Activated naive CD4-positive, alpha-beta T cell treated with Interleukin-2 at 50 U/mL for 16 hours (primary cell): Measurements from ENCODE around the gene ARG2.

Source experiments
- DNase-seq: peaks from one replicate; pipeline ENCODE4 v3.0.0-alpha.2; 2020

ARG2 gene

GRCh38 chr14:67619446-67620216 is at the start of gene ARG2:
ARG2 (plus strand) TSS chr14:67619920; CDS start chr14:67619978, 58 bp downstream.
- peak; percentile 96 for DNase-seq

- DNase-seq, result no peak
Observed at GRCh38 chr14:67570453-67570852, 49.3 kb upstream of the ARG2 start.

GRCh38 chr14:67571275-67571990 is 48.3 kb upstream of the ARG2 start:
- DNase-seq, result peak; percentile 70

- DNase-seq, result no peak
Observed at GRCh38 chr14:67571991-67572323, 47.8 kb upstream of the ARG2 start.

- no peak for DNase-seq
Observed at GRCh38 chr14:67572608-67573007, 47.1 kb upstream of the ARG2 start.

- DNase-seq, result no peak
Observed at GRCh38 chr14:67573228-67574010, 46.3 kb upstream of the ARG2 start.

- DNase-seq, result no peak
Observed at GRCh38 chr14:67574156-67574555, 45.6 kb upstream of the ARG2 start.

GRCh38 chr14:67574806-67575205 is 44.9 kb upstream of the ARG2 start:
- DNase-seq, result no peak

GRCh38 chr14:67575684-67576083 is 44.0 kb upstream of the ARG2 start:
- DNase-seq, result no peak

GRCh38 chr14:67576216-67576955 is 43.3 kb upstream of the ARG2 start:
- no peak for DNase-seq

- no peak for DNase-seq
Observed at GRCh38 chr14:67577181-67577808, 42.4 kb upstream of the ARG2 start.

- DNase-seq, result no peak
Observed at GRCh38 chr14:67577909-67578749, 41.6 kb upstream of the ARG2 start.

GRCh38 chr14:67579040-67579439 is 40.7 kb upstream of the ARG2 start:
- DNase-seq, result no peak

GRCh38 chr14:67579636-67580035 is 40.1 kb upstream of the ARG2 start:
- DNase-seq, result no peak

GRCh38 chr14:67580336-67581171 is 39.2 kb upstream of the ARG2 start:
- no peak for DNase-seq

GRCh38 chr14:67581643-67582042 is 38.1 kb upstream of the ARG2 start:
- no peak for DNase-seq

GRCh38 chr14:67582061-67582460 is 37.7 kb upstream of the ARG2 start:
- DNase-seq, result no peak

GRCh38 chr14:67583711-67584644 is 35.7 kb upstream of the ARG2 start:
- peak; percentile 16 for DNase-seq

GRCh38 chr14:67584978-67585377 is 34.7 kb upstream of the ARG2 start:
- no peak for DNase-seq
